ENCODE results near the gene ZNF35. TPM values are rescaled to one million over a fixed set of nuclear protein-coding genes. Genes with fewer than 3 reads are reported as not detected.

ZNF35 gene
- total RNA-seq, 1 donor from 2014 or later = 14.5 TPM

- Mint-ChIP-seq H3K27me3 (ENCODE audit: low read depth, unreplicated experiment) (no peaks in the 10 kb centered on the region), H3K36me3 (ENCODE audit: low read depth, unreplicated experiment) (peaks cover 62% of the 10 kb centered on the region), H3K4me1 (ENCODE audit: low read depth, unreplicated experiment) (no peaks in the 10 kb centered on the region), H3K9me3 (ENCODE audit: unreplicated experiment) (peaks cover 24% of the 10 kb centered on the region), H3K4me3 (ENCODE audit: unreplicated experiment) (no peak overlapping the region), H3K27ac (ENCODE audit: unreplicated experiment) (no peak overlapping the region)
- H4K20me1 ChIP-seq (ENCODE audit: insufficient read depth, low read length) = peaks cover 3% of the 10 kb centered on the region
- no peak for TF ChIP-seq CTCF (IDR thresholded peaks at IDR 0.05; ENCODE audit: insufficient read depth, low read depth, low read length)
- no peak for TF ChIP-seq EZH2 (IDR thresholded peaks at IDR 0.05; ENCODE audit: insufficient read depth, low read length)
- peaks cover 9% of the 10 kb centered on the region for H3K79me2 ChIP-seq (ENCODE audit: insufficient read depth, low read length)
- peaks cover 42% of the 10 kb centered on the region for H3K9me3 ChIP-seq (ENCODE audit: insufficient read depth, low read depth, low read length)
- H3K4me2 ChIP-seq (ENCODE audit: low read length) = no peak overlapping the region
- H3K9ac ChIP-seq (ENCODE audit: low read length) = no peak overlapping the region
- peaks cover 30% of the 10 kb centered on the region for H3K36me3 ChIP-seq (ENCODE audit: insufficient read depth, low read length)
- DNase-seq (ENCODE audit: low read depth) = no peak
- H3K4me1 ChIP-seq (ENCODE audit: insufficient read depth, low read length) = no peaks in the 10 kb centered on the region
- no peaks in the 10 kb centered on the region for H3K27me3 ChIP-seq (ENCODE audit: insufficient read depth, low read length)
- peak; percentile 26 for FAIRE-seq
- no peak overlapping the region for H3K4me3 ChIP-seq (ENCODE audit: insufficient read depth, low read depth, low read length)
- H3K27ac ChIP-seq (ENCODE audit: low read depth, low read length) = no peak overlapping the region
- no peak overlapping the region for H2AFZ ChIP-seq (ENCODE audit: low read depth, low read length)
These were observed 6.2 kb upstream of the ZNF35 start for GRCh38 chr3:44642337-44642736.

- no peak overlapping the region for H3K4me2 ChIP-seq (ENCODE audit: low read length)
- Mint-ChIP-seq H3K4me1 (ENCODE audit: low read depth, unreplicated experiment) (peaks cover under 1% of the 10 kb centered on the region), H3K4me3 (ENCODE audit: unreplicated experiment) (no peak overlapping the region), H3K27ac (ENCODE audit: unreplicated experiment) (no peak overlapping the region), H3K27me3 (ENCODE audit: low read depth, unreplicated experiment) (no peaks in the 10 kb centered on the region), H3K36me3 (ENCODE audit: low read depth, unreplicated experiment) (peaks cover 57% of the 10 kb centered on the region), H3K9me3 (ENCODE audit: unreplicated experiment) (peaks cover 24% of the 10 kb centered on the region)
- no peak overlapping the region for H2AFZ ChIP-seq (ENCODE audit: low read depth, low read length)
- no peaks in the 10 kb centered on the region for H3K27me3 ChIP-seq (ENCODE audit: insufficient read depth, low read length)
- H3K4me1 ChIP-seq (ENCODE audit: insufficient read depth, low read length) = no peaks in the 10 kb centered on the region
- H3K79me2 ChIP-seq (ENCODE audit: insufficient read depth, low read length) = peaks cover 9% of the 10 kb centered on the region
- DNase-seq (ENCODE audit: low read depth) (no peak), FAIRE-seq (no peak)
- H3K9me3 ChIP-seq (ENCODE audit: insufficient read depth, low read depth, low read length) = peaks cover 42% of the 10 kb centered on the region
- H4K20me1 ChIP-seq (ENCODE audit: insufficient read depth, low read length) = peaks cover 3% of the 10 kb centered on the region
- no peak for TF ChIP-seq CTCF (IDR thresholded peaks at IDR 0.05; ENCODE audit: insufficient read depth, low read depth, low read length)
- TF ChIP-seq EZH2 (IDR thresholded peaks at IDR 0.05; ENCODE audit: insufficient read depth, low read length) = no peak
- H3K4me3 ChIP-seq (ENCODE audit: insufficient read depth, low read depth, low read length) = no peak overlapping the region
- peaks cover 30% of the 10 kb centered on the region for H3K36me3 ChIP-seq (ENCODE audit: insufficient read depth, low read length)
- no peak overlapping the region for H3K27ac ChIP-seq (ENCODE audit: low read depth, low read length)
- H3K9ac ChIP-seq (ENCODE audit: low read length) = no peak overlapping the region
These were observed 5.5 kb upstream of the ZNF35 start for GRCh38 chr3:44643024-44643423.

- Histone ChIP-seq H3K36me3 (ENCODE audit: insufficient read depth, low read length) (peaks cover 30% of the 10 kb centered on the region), H2AFZ (ENCODE audit: low read depth, low read length) (peak overlapping the region; percentile 62), H3K4me3 (ENCODE audit: insufficient read depth, low read depth, low read length) (no peak overlapping the region), H3K79me2 (ENCODE audit: insufficient read depth, low read length) (peaks cover 28% of the 10 kb centered on the region), H3K9ac (ENCODE audit: low read length) (no peak overlapping the region), H3K27ac (ENCODE audit: low read depth, low read length) (no peak overlapping the region), H3K4me1 (ENCODE audit: insufficient read depth, low read length) (no peaks in the 10 kb centered on the region), H3K4me2 (ENCODE audit: low read length) (peak overlapping the region; percentile 88), H4K20me1 (ENCODE audit: insufficient read depth, low read length) (no peaks in the 10 kb centered on the region), H3K9me3 (ENCODE audit: insufficient read depth, low read depth, low read length) (peaks cover 18% of the 10 kb centered on the region), H3K27me3 (ENCODE audit: insufficient read depth, low read length) (no peaks in the 10 kb centered on the region)
- no peaks in the 10 kb centered on the region for H3K27me3 Mint-ChIP-seq (ENCODE audit: low read depth, unreplicated experiment)
- DNase-seq (ENCODE audit: low read depth) (no peak), FAIRE-seq (no peak)
- H3K27ac Mint-ChIP-seq (ENCODE audit: unreplicated experiment) = no peak overlapping the region
- H3K9me3 Mint-ChIP-seq (ENCODE audit: unreplicated experiment) = peaks cover 10% of the 10 kb centered on the region
- peaks cover 9% of the 10 kb centered on the region for H3K4me1 Mint-ChIP-seq (ENCODE audit: low read depth, unreplicated experiment)
- no peak for TF ChIP-seq EZH2 (IDR thresholded peaks at IDR 0.05; ENCODE audit: insufficient read depth, low read length)
- no peak for TF ChIP-seq CTCF (IDR thresholded peaks at IDR 0.05; ENCODE audit: insufficient read depth, low read depth, low read length)
- H3K36me3 Mint-ChIP-seq (ENCODE audit: low read depth, unreplicated experiment) = peaks cover 33% of the 10 kb centered on the region
- peak overlapping the region; percentile 91 for H3K4me3 Mint-ChIP-seq (ENCODE audit: unreplicated experiment)
These were observed 761 bp upstream of the ZNF35 start for GRCh38 chr3:44647771-44648170.
